Measurements from ENCODE around the gene VAMP4. TPM values are rescaled to one million over a fixed set of nuclear protein-coding genes. Genes with fewer than 3 reads are reported as not detected.
A peak's percentile ranks its signal among the peaks of the same experiment; 100 is the strongest.

VAMP4 gene
- total and polyA plus RNA-seq, 2 experiments from 2014 or later, result 7.3 to 7.4 TPM

DNA sequence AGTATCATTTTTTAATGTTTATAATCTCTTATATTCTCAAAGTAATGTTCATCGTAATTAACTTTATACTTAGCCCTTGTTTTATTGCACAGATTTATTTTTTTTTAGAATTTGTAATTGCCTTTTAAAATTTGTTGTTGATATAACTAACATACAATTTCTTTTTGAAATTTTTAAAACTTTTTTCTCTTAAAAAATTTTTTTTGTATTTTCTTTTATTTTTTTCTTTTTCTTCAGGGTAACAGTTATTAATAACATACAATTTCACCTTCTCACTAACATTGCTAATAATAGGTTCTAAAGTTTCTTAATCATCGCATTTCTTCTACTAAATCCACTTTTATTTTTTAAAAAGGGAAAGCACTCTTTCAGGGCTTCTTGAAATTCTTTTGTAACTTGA, 11.3 kb upstream of the VAMP4 start:
- peaks cover 8% of the 10 kb centered on the region for H3K27me3 Mint-ChIP-seq (ENCODE audit: insufficient read depth, low read depth, poor library complexity)
- no peaks in the 10 kb centered on the region for H3K27me3 ChIP-seq (ENCODE audit: insufficient read depth)
- H3K4me3 Mint-ChIP-seq, result no peak overlapping the region
- no peak overlapping the region for H3K4me3 ChIP-seq
- no peaks in the 10 kb centered on the region for H4K20me1 ChIP-seq (replicated peaks; ENCODE audit: insufficient read depth)
- no peak for DNase-seq (ENCODE audit: low spot score)
- peaks cover 11% of the 10 kb centered on the region for H3K4me1 Mint-ChIP-seq
- H3K27ac Mint-ChIP-seq, result no peak overlapping the region
- ATAC-seq, result no peak
- no peak overlapping the region for H2AFZ ChIP-seq
- H3K79me2 ChIP-seq (replicated peaks; ENCODE audit: insufficient read depth), result no peaks in the 10 kb centered on the region
- TF ChIP-seq EZH2 (IDR thresholded peaks at IDR 0.05; ENCODE audit: low read depth, unreplicated experiment) (no peak), ZNF462 (CRISPR knock-in tag; IDR thresholded peaks at IDR 0.05) (no peak), CTCF (conservative IDR thresholded peaks at IDR 0.05; ENCODE audit: low read depth in 2 of 2) (no peak), REST (IDR thresholded peaks at IDR 0.05; ENCODE audit: unreplicated experiment) (no peak), ETS1 (IDR thresholded peaks at IDR 0.05) (no peak), NANOG (IDR thresholded peaks at IDR 0.05; ENCODE audit: borderline replicate concordance) (no peak)
- peaks cover 17% of the 10 kb centered on the region for H3K4me1 ChIP-seq (ENCODE audit: insufficient read depth)
- peaks cover 15% of the 10 kb centered on the region for H3K9me2 ChIP-seq (ENCODE audit: insufficient read depth)
- H3K27ac ChIP-seq (ENCODE audit: low read depth), result peak overlapping the region; percentile 94; the same call in 1 of the 2 replicates
- H3K4me2 ChIP-seq, result no peak overlapping the region
- peaks cover 26% of the 10 kb centered on the region for H3K9me3 Mint-ChIP-seq
- peaks cover 11% of the 10 kb centered on the region for H3K36me3 ChIP-seq (ENCODE audit: insufficient read depth)
- peaks cover 20% of the 10 kb centered on the region for H3K36me3 Mint-ChIP-seq (ENCODE audit: low read depth)
- H3F3A ChIP-seq (replicated peaks; ENCODE audit: low read depth), result 0 out of 2 replicates have a peak, but pooled peaks cover 3% of the 10 kb centered on the region

All from GM23338 (cell line).